CD4-positive, alpha-beta T cell treated with Interleukin-17A for 1 hour (primary cell): ENCODE results near the gene AGTR2.
"Not testable (repeated sequence)": the region's sequence is repeated elsewhere in the genome, so short reads cannot be mapped to it uniquely, and the experiment has no call there.

Experiments
- DNase-seq: peaks from one replicate; pipeline ENCODE4 v3.0.0-alpha.2; 2020

AGTR2 gene, protein sequence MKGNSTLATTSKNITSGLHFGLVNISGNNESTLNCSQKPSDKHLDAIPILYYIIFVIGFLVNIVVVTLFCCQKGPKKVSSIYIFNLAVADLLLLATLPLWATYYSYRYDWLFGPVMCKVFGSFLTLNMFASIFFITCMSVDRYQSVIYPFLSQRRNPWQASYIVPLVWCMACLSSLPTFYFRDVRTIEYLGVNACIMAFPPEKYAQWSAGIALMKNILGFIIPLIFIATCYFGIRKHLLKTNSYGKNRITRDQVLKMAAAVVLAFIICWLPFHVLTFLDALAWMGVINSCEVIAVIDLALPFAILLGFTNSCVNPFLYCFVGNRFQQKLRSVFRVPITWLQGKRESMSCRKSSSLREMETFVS

DNA sequence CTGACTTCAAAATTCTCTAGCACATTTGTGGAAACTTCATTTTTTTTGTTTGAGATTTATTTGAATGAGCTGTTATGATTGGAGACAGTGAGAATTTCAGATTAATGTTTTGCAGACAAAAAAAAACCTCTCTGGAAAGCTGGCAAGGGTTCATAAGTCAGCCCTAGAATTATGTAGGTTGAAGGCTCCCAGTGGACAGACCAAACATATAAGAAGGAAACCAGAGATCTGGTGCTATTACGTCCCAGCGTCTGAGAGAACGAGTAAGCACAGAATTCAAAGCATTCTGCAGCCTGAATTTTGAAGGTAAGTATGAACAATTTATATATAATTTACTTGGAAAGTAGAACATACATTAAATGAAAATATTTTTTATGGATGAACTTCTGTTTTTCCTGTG lies at the start of gene AGTR2:
Gene AGTR2, plus strand, starts transcription at position 234 of the 400 bp plus-strand sequence. CDS start 1,537 bp downstream, outside the sequence.
- no peak for DNase-seq

GRCh38 chrX:116135277-116135676 lies 35.3 kb upstream of the AGTR2 start:
- DNase-seq: no peak

GRCh38 chrX:116141270-116141669 lies 29.3 kb upstream of the AGTR2 start:
- DNase-seq: not testable (repeated sequence)

GRCh38 chrX:116142976-116143375 lies 27.6 kb upstream of the AGTR2 start:
- DNase-seq: no peak

DNA sequence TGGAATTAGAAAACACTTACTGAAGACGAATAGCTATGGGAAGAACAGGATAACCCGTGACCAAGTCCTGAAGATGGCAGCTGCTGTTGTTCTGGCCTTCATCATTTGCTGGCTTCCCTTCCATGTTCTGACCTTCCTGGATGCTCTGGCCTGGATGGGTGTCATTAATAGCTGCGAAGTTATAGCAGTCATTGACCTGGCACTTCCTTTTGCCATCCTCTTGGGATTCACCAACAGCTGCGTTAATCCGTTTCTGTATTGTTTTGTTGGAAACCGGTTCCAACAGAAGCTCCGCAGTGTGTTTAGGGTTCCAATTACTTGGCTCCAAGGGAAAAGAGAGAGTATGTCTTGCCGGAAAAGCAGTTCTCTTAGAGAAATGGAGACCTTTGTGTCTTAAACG lies 2.4 kb downstream of the AGTR2 start:
- no peak for DNase-seq

- no peak for DNase-seq
Observed at GRCh38 chrX:116181300-116181699, 10.8 kb downstream of the AGTR2 start.

GRCh38 chrX:116185163-116185562 lies 14.6 kb downstream of the AGTR2 start:
- no peak for DNase-seq

- DNase-seq: no peak
Observed at GRCh38 chrX:116194649-116195048, 24.1 kb downstream of the AGTR2 start.

DNA sequence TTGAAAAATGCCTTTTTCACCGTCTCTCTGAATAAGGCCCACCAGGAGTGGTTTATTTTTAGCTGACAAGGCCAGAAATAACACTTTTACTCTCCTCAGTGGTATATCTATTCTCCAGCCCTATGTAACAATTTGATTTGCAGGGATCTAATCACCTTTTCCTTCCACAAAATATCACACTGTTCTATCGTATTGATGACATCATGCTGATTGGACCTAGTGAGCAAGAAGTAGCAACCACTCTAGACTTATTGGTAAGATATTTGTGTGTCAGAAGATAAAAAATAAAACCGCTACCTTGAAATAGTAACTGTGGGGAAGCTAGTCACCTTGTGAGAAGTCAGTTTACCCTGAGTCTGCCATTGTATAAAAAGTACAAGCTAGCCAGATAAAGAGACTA lies 27.7 kb downstream of the AGTR2 start:
- DNase-seq: no peak

DNA sequence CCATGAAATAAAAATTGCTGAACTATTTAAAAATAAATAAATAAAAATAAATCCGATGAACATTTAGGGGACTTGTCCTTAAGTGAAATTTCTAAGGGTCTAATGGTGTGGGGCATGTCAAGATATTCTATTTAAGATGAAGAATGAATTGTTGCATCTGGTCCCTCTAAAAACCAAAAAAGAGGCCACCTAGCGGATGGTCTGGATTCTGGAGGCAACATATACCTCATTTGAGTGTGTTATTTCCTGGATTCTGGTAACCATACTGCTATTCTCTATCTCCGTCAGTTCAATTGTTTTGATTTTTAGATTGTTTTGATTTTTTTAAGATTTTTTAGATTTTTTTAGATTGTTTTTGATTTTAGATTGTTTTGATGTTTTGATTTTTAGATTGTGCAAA lies 28.3 kb downstream of the AGTR2 start:
- DNase-seq: no peak

- no peak for DNase-seq
Observed at GRCh38 chrX:116204932-116205331, 34.4 kb downstream of the AGTR2 start.

DNA sequence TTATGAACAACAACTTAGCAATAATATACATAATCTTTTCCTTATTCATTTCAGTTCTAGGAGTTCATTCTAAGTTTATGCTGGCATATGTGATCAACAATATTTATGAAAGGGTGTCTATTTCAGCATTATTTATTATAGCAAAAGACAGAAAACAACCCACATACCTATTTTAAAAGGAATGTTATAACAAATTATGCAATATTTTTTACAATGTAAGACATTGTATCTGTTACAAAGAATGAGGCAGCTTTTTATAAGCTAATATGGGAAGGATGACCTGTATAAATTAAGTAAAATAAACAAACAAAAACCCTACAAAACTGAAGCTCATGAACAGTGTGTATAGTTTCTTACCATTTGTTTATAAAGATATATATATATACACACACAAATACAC lies 42.7 kb downstream of the AGTR2 start:
- DNase-seq: no peak

DNA sequence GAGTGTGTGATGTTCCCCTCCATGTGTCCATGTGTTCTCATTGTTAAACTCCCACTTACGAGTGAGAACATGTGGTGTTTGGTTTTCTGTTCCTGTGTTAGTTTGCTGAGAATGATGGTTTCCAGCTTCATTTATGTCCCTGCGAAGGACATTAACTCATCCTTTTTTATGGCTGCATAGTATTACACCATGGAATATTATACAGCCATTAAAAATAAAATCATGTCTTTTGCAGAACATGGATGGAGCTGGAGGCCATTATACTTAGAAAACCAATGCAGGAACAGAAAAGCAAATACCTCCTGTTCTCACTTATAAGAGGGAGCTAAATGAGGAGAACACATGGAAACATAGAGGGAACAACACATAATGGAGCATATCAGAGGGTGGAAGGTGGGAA lies 46.5 kb downstream of the AGTR2 start:
- DNase-seq: not testable (repeated sequence)
